B cell (primary cell): Measurements from ENCODE around the gene AAK1. TPM values are rescaled to one million over a fixed set of nuclear protein-coding genes. Genes with fewer than 3 reads are reported as not detected.

ENCODE experiments used
- ATAC-seq: fragments of 200-7000 bp; cut with Tn5 transposase; one replicate; pipeline ENCODE4 v1.10.0; 2021; ENCODE audit warnings: low read depth, mild to moderate bottlenecking, moderate number of reproducible peaks, moderate library complexity
- CTCF ChIA-PET: fragments of 350-600 bp; sonication (Branson Sonifier 250); formaldehyde crosslinking; loops from one replicate; lab custom pipeline; 2021; ENCODE audit warnings: antibody characterized with exemption, inconsistent platforms; lab: Charles Lee
- POLR2A ChIA-PET: fragments of 350-600 bp; sonication (Branson Sonifier 250); formaldehyde crosslinking; loops from one replicate; lab custom pipeline; 2021; ENCODE audit warnings: antibody characterized with exemption; lab: Charles Lee
- DNase-seq: peaks from one replicate; pipeline ENCODE4 v3.0.0; 2013
- H2AFZ ChIP-seq: 2 replicates; pipeline ENCODE4 v1.6.1; 2012; ENCODE audit warnings: mild to moderate bottlenecking, low read depth, low read length; ENCODE audit not compliant: insufficient read depth, poor library complexity, severe bottlenecking
- H3K27ac ChIP-seq, 2 donors: 1 replicate in 1 of 2; 2 replicates in 1 of 2; pipeline ENCODE4 v1.5.1; 2012 to 2013; ENCODE audit warnings: low read length in 2 of 2, mild to moderate bottlenecking in 2 of 2, moderate library complexity in 1 of 2
- H3K27me3 ChIP-seq, 4 experiments: fragments of 200-600 bp in 1 of 4; sonication (generic) in 1 of 4; replicated peaks in 1 of 4; 1 replicate in 2 of 4; 2 replicates in 2 of 4; pipeline versions ENCODE4 v1.6.1 to v1.7.0; 2013 to 2016; ENCODE audit warnings: low read length in 3 of 4, mild to moderate bottlenecking in 2 of 4, mixed read lengths in 1 of 4, moderate library complexity in 1 of 4; ENCODE audit not compliant: insufficient read depth in 4 of 4, control insufficient read depth in 3 of 4; ENCODE audit errors: control extremely low read depth in 1 of 4
- H3K36me3 ChIP-seq, 2 experiments: replicated peaks in 1 of 2; 1 replicate in 1 of 2; 2 replicates in 1 of 2; pipeline versions ENCODE4 v1.6.1 to v1.7.1; 2013; ENCODE audit warnings: low read length in 1 of 2; ENCODE audit not compliant: insufficient read depth in 2 of 2, control insufficient read depth in 1 of 2; ENCODE audit errors: control extremely low read depth in 1 of 2, extremely low read depth in 1 of 2
- H3K4me1 ChIP-seq, 2 donors: fragments of 200-600 bp in 1 of 2; sonication (generic) in 1 of 2; 1 replicate in 1 of 2; 2 replicates in 1 of 2; pipeline versions ENCODE4 v1.5.1 to v1.6.1; 2013 to 2017; ENCODE audit warnings: low read length in 2 of 2; ENCODE audit not compliant: control insufficient read depth in 2 of 2, insufficient read depth in 2 of 2
- H3K4me2 ChIP-seq: replicated peaks from 2 replicates; pipeline ENCODE3; 2012; ENCODE audit warnings: mild to moderate bottlenecking, low read depth, low read length; ENCODE audit not compliant: poor library complexity, severe bottlenecking
- H3K4me3 ChIP-seq, 5 experiments: fragments of 200-600 bp in 1 of 5; sonication (generic) in 1 of 5; 1 replicate in 3 of 5; 2 replicates in 2 of 5; pipeline versions ENCODE4 v1.5.1 to v1.7.0; 2011 to 2016; ENCODE audit warnings: low read length in 4 of 5, mild to moderate bottlenecking in 4 of 5, low read depth in 2 of 5, control low read depth in 1 of 5, moderate library complexity in 1 of 5; ENCODE audit not compliant: insufficient read depth in 1 of 5; ENCODE audit errors: control extremely low read depth in 1 of 5, extremely low read depth in 1 of 5
- H3K79me2 ChIP-seq: fragments of 200-600 bp; sonication (generic); one replicate; pipeline ENCODE4 v1.6.0; 2016; ENCODE audit warnings: low read length; ENCODE audit not compliant: control insufficient read depth, insufficient read depth
- H3K9ac ChIP-seq: fragments of 200-600 bp; sonication (generic); 2 replicates; pipeline ENCODE4 v1.6.1; 2017; ENCODE audit warnings: mild to moderate bottlenecking, low read length, moderate library complexity
- H3K9me3 ChIP-seq, 3 donors: one replicate each; pipeline versions ENCODE4 v1.6.1 to v1.7.1; 2013; ENCODE audit warnings: low read length in 2 of 3; ENCODE audit not compliant: control insufficient read depth in 2 of 3, insufficient read depth in 1 of 3; ENCODE audit errors: control extremely low read depth in 1 of 3
- H4K20me1 ChIP-seq: 2 replicates; pipeline ENCODE4 v1.6.0; 2012; ENCODE audit warnings: mild to moderate bottlenecking, low read length; ENCODE audit not compliant: insufficient read depth, control insufficient read depth, poor library complexity, severe bottlenecking
- H3K27ac Mint-ChIP-seq: one replicate; pipeline ENCODE4 v1.8.0; 2021; ENCODE audit warnings: mixed read lengths
- H3K27me3 Mint-ChIP-seq: one replicate; pipeline ENCODE4 v1.8.0; 2021; ENCODE audit warnings: mixed read lengths
- H3K4me1 Mint-ChIP-seq: one replicate; pipeline ENCODE4 v1.8.0; 2021; ENCODE audit warnings: mixed read lengths
- H3K4me3 Mint-ChIP-seq: one replicate; pipeline ENCODE4 v1.8.0; 2021; ENCODE audit warnings: mixed read lengths
- H3K9me3 Mint-ChIP-seq: one replicate; pipeline ENCODE4 v1.8.0; 2022; ENCODE audit warnings: mixed read lengths; ENCODE audit not compliant: insufficient read depth
- EZH2 ChIP-seq: IDR thresholded peaks from 2 replicates; pipeline ENCODE4 v1.6.1; 2012; ENCODE audit warnings: borderline replicate concordance, low read depth, mild to moderate bottlenecking, moderate library complexity, low read length; ENCODE audit not compliant: insufficient read depth, poor library complexity, severe bottlenecking
- WGBS: methylation state at CpG from one replicate; pipeline ENCODE4 v1.1.5; 2013; ENCODE audit warnings: missing lambda C conversion rate; ENCODE audit not compliant: insufficient coverage; 5-methylcytosine and 5-hydroxymethylcytosine counted together
- intact Hi-C: fragments of 100-400 bp; cut with micrococcal nuclease; formaldehyde crosslinking; loops from one replicate; pipeline ENCODE4 v1.10.0; 2022
- polyA plus RNA-seq: library from polyadenylated mRNA; depleted of rRNA; stranded (reverse); fragments of >200 nt; gene quantifications from 2 replicates; pipeline ENCODE4 v1.2.3, GENCODE V29; 2012
- total RNA-seq, 2 donors: library from RNA; stranded (reverse); fragments of 120-200 nt in 1 of 2; gene quantifications; 1 replicate in 1 of 2; 2 replicates in 1 of 2; pipeline versions ENCODE4 v1.2.3 to v1.2.4, GENCODE V29; 2013 to 2022
- TF ChIP-seq, protein P1 (sequence below): fragments of 200-600 bp; IDR thresholded peaks from one replicate; pipeline ENCODE4 v1.8.0; 2022; ENCODE audit warnings: antibody characterized with exemption, mild to moderate bottlenecking

The AAK1 gene
- total and polyA plus RNA-seq, 2 donors (not counting 1 experiment from before 2014, with no cell fraction given), result 2.4 to 7.2 TPM

DNA sequence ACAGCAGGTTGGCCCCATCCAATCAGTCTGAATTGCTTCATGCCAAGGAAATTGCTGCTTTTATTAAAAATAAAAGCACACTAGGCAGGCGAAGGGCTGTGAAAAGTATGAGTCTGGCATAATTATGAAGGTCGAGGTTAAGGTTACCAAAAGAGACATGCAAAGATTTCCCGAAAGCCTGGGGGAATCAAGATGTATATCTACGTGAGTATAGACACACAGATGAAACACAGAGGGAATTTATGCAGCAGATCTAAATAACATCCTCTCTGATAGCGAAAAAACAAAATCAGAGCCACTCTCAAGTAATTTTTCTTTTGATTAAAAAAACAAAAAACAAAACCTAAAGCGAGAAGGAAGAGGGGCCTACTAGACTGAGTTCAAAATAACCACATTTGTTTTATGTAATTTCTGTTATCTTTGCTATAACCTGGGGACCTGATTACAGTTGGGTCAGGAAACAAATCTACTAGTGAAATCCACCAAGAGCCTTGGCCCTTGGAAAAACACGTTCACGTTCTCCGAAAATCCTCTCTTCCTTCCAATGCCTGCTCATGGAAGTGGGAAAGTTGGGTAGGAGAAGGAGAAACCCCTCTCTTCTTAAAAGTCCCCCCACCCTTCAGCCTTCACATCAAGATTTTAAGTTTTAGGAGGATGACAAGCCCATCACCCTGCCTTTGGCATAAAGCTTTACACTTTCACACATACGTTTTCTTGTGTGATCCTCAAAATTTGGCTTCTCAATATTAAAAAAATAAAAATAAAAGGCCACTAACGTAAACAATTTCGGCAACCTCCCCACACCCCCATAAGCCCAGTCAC is 1.4 kb downstream of the AAK1 start:
- H3K79me2 ChIP-seq, result no peaks in the 10 kb centered on the region
- CTCF ChIA-PET, result no interaction called here
- H3K4me3 ChIP-seq, result peak overlapping the region in 3 of 5 experiments; percentile 91 to 99 (median 93)
- no peak for TF ChIP-seq EZH2
- TF ChIP-seq, protein P1, sequence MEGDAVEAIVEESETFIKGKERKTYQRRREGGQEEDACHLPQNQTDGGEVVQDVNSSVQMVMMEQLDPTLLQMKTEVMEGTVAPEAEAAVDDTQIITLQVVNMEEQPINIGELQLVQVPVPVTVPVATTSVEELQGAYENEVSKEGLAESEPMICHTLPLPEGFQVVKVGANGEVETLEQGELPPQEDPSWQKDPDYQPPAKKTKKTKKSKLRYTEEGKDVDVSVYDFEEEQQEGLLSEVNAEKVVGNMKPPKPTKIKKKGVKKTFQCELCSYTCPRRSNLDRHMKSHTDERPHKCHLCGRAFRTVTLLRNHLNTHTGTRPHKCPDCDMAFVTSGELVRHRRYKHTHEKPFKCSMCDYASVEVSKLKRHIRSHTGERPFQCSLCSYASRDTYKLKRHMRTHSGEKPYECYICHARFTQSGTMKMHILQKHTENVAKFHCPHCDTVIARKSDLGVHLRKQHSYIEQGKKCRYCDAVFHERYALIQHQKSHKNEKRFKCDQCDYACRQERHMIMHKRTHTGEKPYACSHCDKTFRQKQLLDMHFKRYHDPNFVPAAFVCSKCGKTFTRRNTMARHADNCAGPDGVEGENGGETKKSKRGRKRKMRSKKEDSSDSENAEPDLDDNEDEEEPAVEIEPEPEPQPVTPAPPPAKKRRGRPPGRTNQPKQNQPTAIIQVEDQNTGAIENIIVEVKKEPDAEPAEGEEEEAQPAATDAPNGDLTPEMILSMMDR, result no peak
- peak overlapping the region; percentile 86 for H2AFZ ChIP-seq
- H3K36me3 ChIP-seq, result no peaks in the 10 kb centered on the region
- H3K27ac Mint-ChIP-seq, result peak overlapping the region; percentile 71
- H3K9me3 Mint-ChIP-seq, result no peaks in the 10 kb centered on the region
- H3K9me3 ChIP-seq, result peaks cover 0 to 4% (median 0%) of the 10 kb centered on the region in 3 donors
- H3K9ac ChIP-seq, result no peak overlapping the region
- intact Hi-C loops, result loop anchor here (2.0 to 10.0 kb wide), 5 partner anchors 187 to 1177 kb away; partner anchors contain the start of genes APLF, FAM136A, FBXO48 and GMCL1
- ATAC-seq (no peak), DNase-seq (peak; percentile 10)
- H3K27me3 ChIP-seq, result peaks cover 4 to 79% (median 60%) of the 10 kb centered on the region in 4 experiments
- H3K27me3 Mint-ChIP-seq, result peaks cover 84% of the 10 kb centered on the region
- H3K4me1 ChIP-seq, result peaks cover 33% of the 10 kb centered on the region in 2 donors
- 73% methylated on average over 5 of the region's 12 CpGs for WGBS
- peak overlapping the region; percentile 95 for H3K4me2 ChIP-seq
- H4K20me1 ChIP-seq, result peaks cover 17% of the 10 kb centered on the region
- peaks cover 35% of the 10 kb centered on the region for H3K4me1 Mint-ChIP-seq
- POLR2A ChIA-PET, result no interaction called here
- peak overlapping the region; percentile 95 for H3K4me3 Mint-ChIP-seq
- H3K27ac ChIP-seq, result no peak overlapping the region

DNA sequence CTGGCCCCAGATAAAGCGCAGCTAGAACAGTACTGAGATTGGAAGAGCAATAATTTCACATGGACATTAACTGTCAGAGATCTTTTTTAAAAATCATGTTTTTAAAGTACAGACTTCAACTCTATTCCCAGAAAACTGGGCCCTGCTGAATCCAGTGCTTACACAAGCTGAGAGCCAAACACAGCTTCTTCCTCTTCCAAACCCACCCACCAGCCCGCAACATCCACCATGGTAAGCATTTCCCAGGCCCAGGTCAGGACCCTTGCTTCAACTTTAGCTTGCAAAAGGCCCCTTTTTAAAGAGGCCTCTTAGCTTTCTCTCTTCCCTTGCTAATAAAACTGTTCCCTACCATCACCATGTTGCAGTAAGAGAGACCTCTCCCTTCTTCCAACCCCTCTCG is 2.1 kb downstream of the AAK1 start:
- intact Hi-C loops, result loop anchor here (5.0 to 10.0 kb wide), 4 partner anchors 204 to 1177 kb away; partner anchors contain the start of genes APLF, FAM136A, FBXO48 and NFU1
- peaks cover 16% of the 10 kb centered on the region for H4K20me1 ChIP-seq
- Mint-ChIP-seq H3K9me3 (no peaks in the 10 kb centered on the region), H3K27ac (no peak overlapping the region), H3K4me3 (peak overlapping the region; percentile 44), H3K4me1 (peaks cover 29% of the 10 kb centered on the region), H3K27me3 (peaks cover 80% of the 10 kb centered on the region)
- H3K4me2 ChIP-seq, result no peak overlapping the region
- no peak for TF ChIP-seq EZH2
- TF ChIP-seq, protein P1, result no peak
- DNase-seq (no peak), ATAC-seq (no peak)
- POLR2A ChIA-PET, result no interaction called here
- H3K4me3 ChIP-seq, result peak overlapping the region in 1 of 5 experiments; percentile 11
- WGBS, result 100% methylated on average over 3 of the region's 3 CpGs
- peaks cover 27% of the 10 kb centered on the region in 2 donors for H3K4me1 ChIP-seq
- H3K9ac ChIP-seq, result no peak overlapping the region
- H2AFZ ChIP-seq, result no peak overlapping the region
- CTCF ChIA-PET, result no interaction called here
- H3K79me2 ChIP-seq, result no peaks in the 10 kb centered on the region
- H3K9me3 ChIP-seq, result no peaks in the 10 kb centered on the region
- no peaks in the 10 kb centered on the region for H3K36me3 ChIP-seq
- peaks cover 4 to 75% (median 54%) of the 10 kb centered on the region in 4 experiments for H3K27me3 ChIP-seq
- H3K27ac ChIP-seq, result no peak overlapping the region
